ENCODE data around the gene OBSL1. TPM values are rescaled to one million over a fixed set of nuclear protein-coding genes. Genes with fewer than 3 reads are reported as not detected.
A peak's percentile ranks its signal among the peaks of the same experiment; 100 is the strongest.

Gene OBSL1
- total RNA-seq, 2 donors from 2014 or later = 9.9 to 13.2 TPM

DNA sequence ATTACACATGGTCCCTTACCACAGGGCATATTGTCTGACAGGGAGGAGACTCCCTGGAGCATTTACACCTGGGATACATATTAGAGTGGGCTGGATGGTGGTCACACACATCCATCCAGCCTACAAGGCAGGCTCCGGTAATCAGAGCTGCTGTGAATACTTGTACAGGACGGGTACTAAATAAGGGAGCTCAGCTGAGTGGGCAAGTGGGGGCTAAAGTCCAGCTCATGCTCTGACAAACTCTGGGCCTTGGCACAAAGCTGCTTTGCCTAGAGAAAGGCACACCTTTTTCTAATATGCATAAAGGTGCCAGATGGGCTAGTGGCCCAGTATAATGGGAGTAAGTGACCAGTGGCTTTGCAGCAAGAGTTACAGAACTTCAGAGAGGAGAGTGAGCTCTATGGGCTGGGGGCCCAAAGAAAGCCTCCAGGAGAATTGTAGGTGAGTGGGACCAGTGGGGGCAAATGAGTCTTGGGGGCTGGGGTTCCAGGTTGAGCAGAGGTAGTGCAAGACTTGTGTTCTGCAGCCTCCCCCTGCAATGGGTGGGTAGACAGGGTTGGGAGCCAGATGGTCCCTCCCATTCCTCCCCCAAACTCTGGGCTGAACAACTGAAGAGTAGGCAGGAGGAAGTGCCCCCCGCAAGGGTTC lies 25.9 kb downstream of the OBSL1 start:
- no peak for DNase-seq
- intact Hi-C loops (cut with DNase I) = no loop called here
- H3K27me3 ChIP-seq = no peaks in the 10 kb centered on the region
- no peak overlapping the region for H3K4me3 ChIP-seq
- H3K9ac ChIP-seq (ENCODE audit: low read depth in 2 of 2, low read length in 2 of 2) = no peak overlapping the region
- no peaks in the 10 kb centered on the region for H3K9me3 ChIP-seq
- H3K4me1 ChIP-seq = peaks cover 4% of the 10 kb centered on the region
- TF ChIP-seq, protein P1, sequence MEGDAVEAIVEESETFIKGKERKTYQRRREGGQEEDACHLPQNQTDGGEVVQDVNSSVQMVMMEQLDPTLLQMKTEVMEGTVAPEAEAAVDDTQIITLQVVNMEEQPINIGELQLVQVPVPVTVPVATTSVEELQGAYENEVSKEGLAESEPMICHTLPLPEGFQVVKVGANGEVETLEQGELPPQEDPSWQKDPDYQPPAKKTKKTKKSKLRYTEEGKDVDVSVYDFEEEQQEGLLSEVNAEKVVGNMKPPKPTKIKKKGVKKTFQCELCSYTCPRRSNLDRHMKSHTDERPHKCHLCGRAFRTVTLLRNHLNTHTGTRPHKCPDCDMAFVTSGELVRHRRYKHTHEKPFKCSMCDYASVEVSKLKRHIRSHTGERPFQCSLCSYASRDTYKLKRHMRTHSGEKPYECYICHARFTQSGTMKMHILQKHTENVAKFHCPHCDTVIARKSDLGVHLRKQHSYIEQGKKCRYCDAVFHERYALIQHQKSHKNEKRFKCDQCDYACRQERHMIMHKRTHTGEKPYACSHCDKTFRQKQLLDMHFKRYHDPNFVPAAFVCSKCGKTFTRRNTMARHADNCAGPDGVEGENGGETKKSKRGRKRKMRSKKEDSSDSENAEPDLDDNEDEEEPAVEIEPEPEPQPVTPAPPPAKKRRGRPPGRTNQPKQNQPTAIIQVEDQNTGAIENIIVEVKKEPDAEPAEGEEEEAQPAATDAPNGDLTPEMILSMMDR (IDR thresholded peaks at IDR 0.05) = no peak
- H3K27ac ChIP-seq = no peak overlapping the region
- H3K36me3 ChIP-seq = no peaks in the 10 kb centered on the region

- Histone ChIP-seq H3K4me1 (peaks cover 4% of the 10 kb centered on the region), H3K27me3 (no peaks in the 10 kb centered on the region), H3K4me3 (peak overlapping the region; percentile 74), H3K27ac (no peak overlapping the region), H3K36me3 (no peaks in the 10 kb centered on the region), H3K9me3 (no peaks in the 10 kb centered on the region), H3K9ac (ENCODE audit: low read depth in 2 of 2, low read length in 2 of 2) (peak overlapping the region in 1 of 2 donors; percentile 43)
- no peak for DNase-seq
- intact Hi-C loops (cut with DNase I) = loop anchor here (5.0 kb wide), 1 partner anchor 143 kb away; no protein-coding TSS in a partner anchor
- TF ChIP-seq, protein P1 (IDR thresholded peaks at IDR 0.05) = no peak
Measured at GRCh38 chr2:219544567-219544966, 26.8 kb downstream of the OBSL1 start.

DNA sequence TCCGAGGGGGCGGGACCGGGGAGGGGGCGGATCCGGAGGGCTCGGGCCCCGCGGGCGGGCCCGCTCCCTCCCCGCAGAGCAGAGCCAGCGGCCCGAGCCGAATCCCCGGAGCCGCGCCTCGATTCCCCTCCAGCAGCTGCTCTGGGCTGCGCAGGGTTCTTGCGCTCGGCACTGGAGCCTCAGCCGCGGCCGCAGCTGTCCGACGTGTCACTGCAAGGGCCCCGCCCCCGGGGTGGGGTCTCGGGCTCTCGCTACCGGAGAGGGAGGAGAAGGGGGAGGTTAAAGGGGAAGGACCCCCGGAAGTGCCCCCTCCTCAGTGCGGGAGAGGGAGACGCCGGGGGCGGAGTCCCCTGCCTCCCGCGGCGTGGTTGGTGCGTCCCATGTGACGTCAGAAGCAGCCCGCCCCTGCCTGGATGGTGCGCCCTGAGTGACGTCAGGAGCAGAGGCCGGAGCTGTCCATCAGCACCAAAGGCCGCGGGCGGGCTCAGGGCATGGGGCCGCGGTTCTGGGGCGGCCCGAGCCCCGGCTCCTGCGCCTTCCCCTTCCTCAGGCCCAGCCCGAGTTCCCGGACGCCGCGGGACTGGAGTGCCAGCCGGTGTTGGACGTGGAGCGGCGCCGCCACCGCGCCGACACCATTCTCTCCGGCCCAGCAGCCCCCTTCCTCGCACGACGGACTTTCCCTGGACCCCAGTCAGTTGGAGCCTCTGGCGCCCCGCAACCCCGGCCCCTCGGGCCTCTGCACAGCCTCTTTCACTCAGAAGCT lies 27.6 kb downstream of the OBSL1 start, which contains the start of the genes CHPF and TMEM198:
Gene CHPF (minus strand): TSS at position 214 of the 763 bp plus-strand sequence. CDS start 271 bp downstream, outside the sequence.
Gene TMEM198 (plus strand): TSS at position 433 of the 763 bp plus-strand sequence. CDS start 700 bp downstream, outside the sequence.
- H3K4me1 ChIP-seq = peaks cover 4% of the 10 kb centered on the region
- intact Hi-C loops (cut with DNase I) = loop anchor here (5.0 kb wide), 1 partner anchor 144 kb away; no protein-coding TSS in a partner anchor
- peak within 1 kb of the TSS; percentile 74 for H3K4me3 ChIP-seq
- TF ChIP-seq, protein P1 (IDR thresholded peaks at IDR 0.05) = no peak
- H3K36me3 ChIP-seq = no peaks in the 10 kb centered on the region
- peak within 1 kb of the TSS; percentile 78 to 88 for H3K9ac ChIP-seq (ENCODE audit: low read depth in 2 of 2, low read length in 2 of 2)
- H3K27ac ChIP-seq = peak within 1 kb of the TSS; percentile 92
- peak; percentile 97 for DNase-seq
- no peaks in the 10 kb centered on the region for H3K9me3 ChIP-seq
- H3K27me3 ChIP-seq = no peaks in the 10 kb centered on the region

DNA sequence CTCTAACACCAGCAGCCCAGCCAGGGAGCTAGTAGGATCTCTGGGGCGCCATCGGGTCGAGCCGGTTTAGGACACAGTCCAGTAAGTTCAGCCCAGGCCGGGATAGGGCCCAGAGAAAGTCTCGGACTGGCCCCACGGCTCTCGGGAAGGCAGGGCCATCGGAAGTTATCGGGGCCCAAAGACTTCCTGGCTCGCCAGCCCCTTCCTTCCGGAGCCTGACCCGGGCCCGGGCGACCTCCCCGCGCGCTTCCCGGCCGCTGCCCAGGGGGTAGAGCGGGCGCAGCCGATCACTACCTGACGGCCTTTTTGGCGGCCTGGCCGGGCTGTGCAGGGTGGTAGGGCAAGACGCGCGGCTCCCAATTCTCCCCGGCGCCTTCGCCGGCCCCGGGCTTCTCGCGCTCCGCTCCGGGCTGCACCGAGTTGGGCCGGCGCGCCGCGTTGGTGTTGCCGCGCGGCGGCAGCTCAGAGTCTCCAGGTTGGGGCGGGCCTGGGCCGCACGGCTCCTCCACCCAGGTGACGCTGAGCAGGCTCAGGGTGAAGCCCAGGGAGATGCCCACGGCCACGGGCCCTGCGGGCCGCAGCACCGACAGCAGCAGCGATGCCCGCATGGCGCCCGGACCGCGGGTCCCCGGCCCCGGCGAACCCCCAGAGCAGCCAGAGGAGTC lies 28.3 kb downstream of the OBSL1 start:
- intact Hi-C loops (cut with DNase I) = loop anchor here (5.0 kb wide), 1 partner anchor 144 kb away; no protein-coding TSS in a partner anchor
- Histone ChIP-seq H3K9ac (ENCODE audit: low read depth in 2 of 2, low read length in 2 of 2) (peak overlapping the region; percentile 78 to 88), H3K9me3 (no peaks in the 10 kb centered on the region), H3K36me3 (no peaks in the 10 kb centered on the region), H3K27me3 (no peaks in the 10 kb centered on the region), H3K27ac (peak overlapping the region; percentile 92), H3K4me3 (peak overlapping the region; percentile 74), H3K4me1 (peaks cover 4% of the 10 kb centered on the region)
- DNase-seq = peak; percentile 49
- TF ChIP-seq, protein P1 (IDR thresholded peaks at IDR 0.05) = no peak

DNA sequence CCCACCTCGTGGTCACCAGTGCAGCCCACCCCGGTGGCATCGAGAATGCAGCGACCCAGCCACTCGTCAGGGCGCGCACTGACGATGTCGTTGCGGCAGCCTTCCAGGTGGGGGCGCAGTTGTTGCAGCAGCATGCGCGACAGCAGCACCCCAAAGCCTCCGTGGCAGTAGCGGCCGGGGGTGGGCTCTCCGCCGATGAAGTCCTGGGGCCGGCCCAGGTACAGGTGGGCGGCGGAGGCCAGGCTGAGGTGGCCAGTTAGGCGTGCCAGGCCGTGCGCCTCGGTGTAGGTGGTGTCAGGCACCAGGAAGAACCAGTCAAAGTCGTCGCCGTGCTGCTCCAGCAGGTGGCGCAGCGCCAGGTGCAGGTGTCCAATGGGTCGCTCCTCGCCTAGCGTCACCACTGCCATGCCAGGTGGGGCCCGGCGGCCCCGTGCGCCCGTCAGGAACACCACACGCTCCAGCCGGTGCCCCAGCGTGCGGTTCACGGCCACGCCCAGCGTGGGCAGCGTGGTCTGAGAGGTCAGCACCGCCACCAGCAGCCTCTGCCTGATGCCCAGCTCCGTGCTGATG lies 29.6 kb downstream of the OBSL1 start:
- Histone ChIP-seq H3K9me3 (no peaks in the 10 kb centered on the region), H3K36me3 (no peaks in the 10 kb centered on the region), H3K4me1 (peaks cover 4% of the 10 kb centered on the region), H3K9ac (ENCODE audit: low read depth in 2 of 2, low read length in 2 of 2) (peak overlapping the region in 1 of 2 donors; percentile 56), H3K27ac (no peak overlapping the region), H3K4me3 (peak overlapping the region; percentile 35), H3K27me3 (no peaks in the 10 kb centered on the region)
- TF ChIP-seq, protein P1 (IDR thresholded peaks at IDR 0.05) = peak; percentile 99
- intact Hi-C loops (cut with DNase I) = loop anchor here (2.0 to 5.0 kb wide), 2 partner anchors 101 to 146 kb away; no protein-coding TSS in a partner anchor
- DNase-seq = peak; percentile 93

All from colonic mucosa (tissue), 4 donors.